ENCODE results near the gene CBL. TPM values are rescaled to one million over a fixed set of nuclear protein-coding genes. Genes with fewer than 3 reads are reported as not detected.

The CBL gene
- total and polyA plus RNA-seq, 2 experiments from 2014 or later: 6.5 to 18.3 TPM

- H3K4me1 ChIP-seq (ENCODE audit: low read depth): no peaks in the 10 kb centered on the region
- no peaks in the 10 kb centered on the region for H3K27me3 ChIP-seq
- no peak overlapping the region for H3K4me3 ChIP-seq
- TF ChIP-seq CTCF (IDR thresholded peaks at IDR 0.05; ENCODE audit: low read depth, low read length): no peak
- peaks cover 36% of the 10 kb centered on the region for H3K36me3 ChIP-seq
- DNase-seq (ENCODE audit: low read depth in 1 of 2, low spot score in 1 of 2): no peak
- H3K27ac ChIP-seq: no peak overlapping the region
- H3K9me3 ChIP-seq (ENCODE audit: low read depth): no peaks in the 10 kb centered on the region
Observed at GRCh38 chr11:119299416-119299815, 93.3 kb downstream of the CBL start.

GRCh38 chr11:119300198-119300964, 94.2 kb downstream of the CBL start:
- no peaks in the 10 kb centered on the region for H3K4me1 ChIP-seq (ENCODE audit: low read depth)
- TF ChIP-seq CTCF (IDR thresholded peaks at IDR 0.05; ENCODE audit: low read depth, low read length): no peak
- H3K4me3 ChIP-seq: no peak overlapping the region
- H3K36me3 ChIP-seq: peaks cover 36% of the 10 kb centered on the region
- H3K9me3 ChIP-seq (ENCODE audit: low read depth): no peaks in the 10 kb centered on the region
- H3K27me3 ChIP-seq: no peaks in the 10 kb centered on the region
- no peak overlapping the region for H3K27ac ChIP-seq
- DNase-seq (ENCODE audit: low read depth in 1 of 2, low spot score in 1 of 2): no peak

GRCh38 chr11:119303227-119303718, 97.1 kb downstream of the CBL start:
- H3K27ac ChIP-seq: no peak overlapping the region
- no peak for TF ChIP-seq CTCF (IDR thresholded peaks at IDR 0.05; ENCODE audit: low read depth, low read length)
- no peak for DNase-seq (ENCODE audit: low read depth in 1 of 2, low spot score in 1 of 2)
- H3K9me3 ChIP-seq (ENCODE audit: low read depth): no peaks in the 10 kb centered on the region
- peaks cover 23% of the 10 kb centered on the region for H3K36me3 ChIP-seq
- no peak overlapping the region for H3K4me3 ChIP-seq
- no peaks in the 10 kb centered on the region for H3K27me3 ChIP-seq
- H3K4me1 ChIP-seq (ENCODE audit: low read depth): no peaks in the 10 kb centered on the region

GRCh38 chr11:119305556-119306372, 99.6 kb downstream of the CBL start:
- Histone ChIP-seq H3K4me1 (ENCODE audit: low read depth) (no peaks in the 10 kb centered on the region), H3K36me3 (no peaks in the 10 kb centered on the region)
- no peak for TF ChIP-seq CTCF (IDR thresholded peaks at IDR 0.05; ENCODE audit: low read depth, low read length)

GRCh38 chr11:119306373-119306890, 100.3 kb downstream of the CBL start:
- TF ChIP-seq CTCF (IDR thresholded peaks at IDR 0.05; ENCODE audit: low read depth, low read length): no peak
- H3K9me3 ChIP-seq (ENCODE audit: low read depth): no peaks in the 10 kb centered on the region
- peak in 1 of 2 donors; percentile 46 for DNase-seq (ENCODE audit: low read depth in 1 of 2, low spot score in 1 of 2)
- H3K4me1 ChIP-seq (ENCODE audit: low read depth): no peaks in the 10 kb centered on the region
- no peaks in the 10 kb centered on the region for H3K27me3 ChIP-seq
- H3K27ac ChIP-seq: peak overlapping the region; percentile 60
- H3K4me3 ChIP-seq: no peak overlapping the region
- H3K36me3 ChIP-seq: no peaks in the 10 kb centered on the region

More at GRCh38 chr11:119305556-119306372, 99.6 kb downstream of the CBL start:
- peak overlapping the region; percentile 60 for H3K27ac ChIP-seq
- no peak for DNase-seq (ENCODE audit: low read depth in 1 of 2, low spot score in 1 of 2)
- H3K27me3 ChIP-seq: no peaks in the 10 kb centered on the region
- H3K9me3 ChIP-seq (ENCODE audit: low read depth): no peaks in the 10 kb centered on the region
- H3K4me3 ChIP-seq: no peak overlapping the region
